HG03520 (cell line): ENCODE measurements around the gene PROSER3.
A peak's percentile ranks its signal among the peaks of the same experiment; 100 is the strongest.

ENCODE experiments used
- ATAC-seq: cut with Tn5 transposase; IDR thresholded peaks from one replicate; pipeline ENCODE4 v1.9.1; 2021; ENCODE audit warnings: mild to moderate bottlenecking, moderate library complexity; ENCODE audit not compliant: unreplicated experiment

PROSER3 gene

GRCh38 chr19:35757749-35758608, at the start of gene PROSER3:
Gene PROSER3, plus strand, starts transcription at chr19:35758176. Its CDS starts 40 bp downstream, at chr19:35758216.
- peak; percentile 98 for ATAC-seq

- ATAC-seq: no peak
Observed at GRCh38 chr19:35708391-35708790, 49.6 kb upstream of the PROSER3 start.

GRCh38 chr19:35710784-35711723, 46.9 kb upstream of the PROSER3 start:
- no peak for ATAC-seq

- ATAC-seq: no peak
Observed at GRCh38 chr19:35712567-35713505, 45.1 kb upstream of the PROSER3 start.

- ATAC-seq: no peak
Observed at GRCh38 chr19:35713506-35713850, 44.5 kb upstream of the PROSER3 start.

GRCh38 chr19:35713904-35714495, 44.0 kb upstream of the PROSER3 start:
- no peak for ATAC-seq

GRCh38 chr19:35714601-35715354, 43.2 kb upstream of the PROSER3 start:
- ATAC-seq: no peak

GRCh38 chr19:35715355-35715809, 42.6 kb upstream of the PROSER3 start:
- ATAC-seq: no peak

- no peak for ATAC-seq
Observed at GRCh38 chr19:35715981-35716800, 41.8 kb upstream of the PROSER3 start.

GRCh38 chr19:35716801-35717664, 40.9 kb upstream of the PROSER3 start:
- peak; percentile 55 for ATAC-seq

- peak; percentile 5 for ATAC-seq
Observed at GRCh38 chr19:35717665-35718344, 40.2 kb upstream of the PROSER3 start, which contains the start of gene KMT2B. Gene KMT2B, plus strand, starts transcription at chr19:35718003. Its CDS starts 16 bp downstream, at chr19:35718019.

GRCh38 chr19:35718345-35719041, 39.5 kb upstream of the PROSER3 start:
- peak; percentile 1 for ATAC-seq

- ATAC-seq: no peak
Observed at GRCh38 chr19:35719402-35720162, 38.4 kb upstream of the PROSER3 start.

- ATAC-seq: no peak
Observed at GRCh38 chr19:35720163-35720524, 37.8 kb upstream of the PROSER3 start.

GRCh38 chr19:35720648-35721047, 37.3 kb upstream of the PROSER3 start:
- no peak for ATAC-seq

- ATAC-seq: no peak
Observed at GRCh38 chr19:35721374-35721773, 36.6 kb upstream of the PROSER3 start.
